BLaER1 treated with 17β-estradiol and CSF1 and Interleukin-3, amounts not matched to agents 10 nM and 100 nM (cell line): ENCODE measurements around the gene POU2F1.
"Not testable (repeated sequence)": the region's sequence is repeated elsewhere in the genome, so short reads cannot be mapped to it uniquely, and the experiment has no call there.

ENCODE experiments used
- H3K27ac ChIP-seq, 11 experiments: shearing (Covaris generic); formaldehyde crosslinking; 2 replicates each; pipeline ENCODE4 v1.8.1; 2022
- H3K27me3 ChIP-seq, 11 experiments: shearing (Covaris generic); formaldehyde crosslinking; 2 replicates each; pipeline ENCODE4 v1.8.1; 2022
- H3K36me3 ChIP-seq, 11 experiments: shearing (Covaris generic); formaldehyde crosslinking; 2 replicates each; pipeline ENCODE4 v1.8.1; 2022
- H3K4me1 ChIP-seq, 10 experiments: shearing (Covaris generic); formaldehyde crosslinking; 2 replicates each; pipeline ENCODE4 v1.8.1; 2022
- H3K4me2 ChIP-seq, 11 experiments: shearing (Covaris generic); formaldehyde crosslinking; 2 replicates each; pipeline ENCODE4 v1.8.1; 2022
- H3K4me3 ChIP-seq, 10 experiments: shearing (Covaris generic); formaldehyde crosslinking; 2 replicates each; pipeline ENCODE4 v1.8.1; 2022
- H3K9ac ChIP-seq, 11 experiments: shearing (Covaris generic); formaldehyde crosslinking; 2 replicates each; pipeline ENCODE4 v1.8.1; 2022
- H3K9me3 ChIP-seq, 11 experiments: shearing (Covaris generic); formaldehyde crosslinking; replicated peaks in 1 of 11; 2 replicates each; pipeline ENCODE4 v1.8.1; 2022
- H4K20me1 ChIP-seq, 11 experiments: shearing (Covaris generic); formaldehyde crosslinking; 2 replicates each; pipeline ENCODE4 v1.8.1; 2022
- Cebpa-rat ChIP-seq, 11 experiments: shearing (Covaris generic); IDR thresholded peaks; 2 replicates each; pipeline ENCODE4 v1.8.1; 2022

POU2F1 gene

DNA sequence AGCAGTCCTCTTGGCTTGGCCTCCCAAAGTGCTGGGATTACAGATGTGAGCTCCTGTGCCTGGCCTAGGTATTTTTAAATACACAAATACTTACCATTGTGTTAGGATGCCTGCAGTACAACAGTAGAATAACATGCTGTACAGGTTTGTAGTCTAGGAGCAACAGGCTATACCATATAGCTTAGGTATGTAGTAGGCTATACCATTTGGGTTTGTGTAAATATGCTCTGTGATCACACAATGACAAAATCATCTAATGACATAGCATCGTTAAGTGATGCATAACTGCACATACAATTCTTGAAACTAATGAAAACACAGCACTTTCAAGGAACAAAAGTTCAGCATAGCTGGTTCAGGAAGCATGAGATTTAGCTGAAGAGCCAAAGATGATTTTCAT, 12.7 kb downstream of the POU2F1 start:
- Histone ChIP-seq H3K4me1 (peaks cover 17 to 42% (median 34%) of the 10 kb centered on the region in 10 experiments), H4K20me1 (peaks cover 0 to 45% (median 0%) of the 10 kb centered on the region in 11 experiments; a peak in 5 of 22 replicates), H3K9ac (no peak overlapping the region), H3K4me2 (peak overlapping the region in 1 of 11 experiments; percentile 6; a peak in 2 of 22 replicates), H3K4me3 (no peak overlapping the region), H3K27ac (no peak overlapping the region), H3K36me3 (0 out of 22 replicates have a peak, but pooled peaks cover 0 to 4% (median 0%) of the 10 kb centered on the region in 11 experiments), H3K27me3 (no peaks in the 10 kb centered on the region), H3K9me3 (no peaks in the 10 kb centered on the region)
- no peak for TF ChIP-seq Cebpa-rat (IDR thresholded peaks at IDR 0.05)

DNA sequence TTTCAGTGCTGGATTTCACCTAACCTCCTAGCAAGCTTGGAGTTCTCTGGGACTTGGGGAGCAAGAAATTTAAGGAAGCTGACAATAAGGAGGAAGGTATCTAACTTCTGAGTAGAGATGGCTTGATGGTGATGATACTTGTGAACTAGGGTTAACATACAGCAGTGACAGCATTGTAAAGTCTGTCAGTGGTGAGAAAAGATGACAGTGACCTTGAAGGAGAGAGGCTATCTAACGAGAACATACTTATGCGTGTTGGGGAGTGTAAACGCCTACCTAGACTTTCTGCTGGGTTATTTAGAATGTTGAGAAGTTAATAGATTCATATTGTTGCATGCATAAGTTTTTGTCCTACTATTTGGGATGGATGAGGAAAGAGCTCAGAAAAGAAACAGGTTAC, 16.3 kb downstream of the POU2F1 start:
- H3K27me3 ChIP-seq = no peaks in the 10 kb centered on the region
- no peak overlapping the region for H3K4me3 ChIP-seq
- no peak overlapping the region for H3K4me2 ChIP-seq
- peaks cover 0 to 51% (median 2%) of the 10 kb centered on the region in 11 experiments; a peak in 6 of 22 replicates for H4K20me1 ChIP-seq
- H3K9me3 ChIP-seq = no peaks in the 10 kb centered on the region
- no peak overlapping the region for H3K9ac ChIP-seq
- no peak overlapping the region for H3K27ac ChIP-seq
- TF ChIP-seq Cebpa-rat (IDR thresholded peaks at IDR 0.05) = no peak
- 0 out of 22 replicates have a peak, but pooled peaks cover 0 to 4% (median 0%) of the 10 kb centered on the region in 11 experiments for H3K36me3 ChIP-seq
- H3K4me1 ChIP-seq = peaks cover 13 to 29% (median 18%) of the 10 kb centered on the region in 10 experiments

DNA sequence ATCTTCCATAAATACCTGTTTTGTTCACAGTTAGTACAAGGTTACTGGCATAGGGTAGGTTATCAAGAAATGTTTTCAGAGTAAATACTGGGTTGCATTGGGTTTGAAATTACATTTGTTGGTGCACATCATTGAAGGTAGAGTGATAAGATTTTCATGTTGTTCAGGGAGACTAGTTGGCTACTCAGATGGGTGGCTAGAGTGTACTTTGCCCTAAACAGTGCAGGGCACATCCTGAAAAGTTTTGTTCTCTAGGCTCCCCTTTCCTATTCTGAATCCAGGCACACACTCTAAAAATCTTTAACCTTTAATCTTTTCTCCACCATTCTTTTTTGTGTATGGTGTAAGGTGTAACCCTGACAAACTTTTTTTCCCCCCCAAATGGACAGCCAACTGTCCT, 18.0 kb downstream of the POU2F1 start:
- Histone ChIP-seq H3K9me3 (peaks cover 0 to 5% (median 2%) of the 10 kb centered on the region in 11 experiments; a peak in 10 of 22 replicates), H3K4me1 (peaks cover 13 to 22% (median 18%) of the 10 kb centered on the region in 10 experiments), H4K20me1 (peaks cover 0 to 48% (median 0%) of the 10 kb centered on the region in 11 experiments; a peak in 4 of 22 replicates), H3K27me3 (no peaks in the 10 kb centered on the region), H3K4me2 (no peak overlapping the region), H3K27ac (no peak overlapping the region), H3K4me3 (no peak overlapping the region), H3K9ac (no peak overlapping the region), H3K36me3 (peaks cover 0 to 5% (median 3%) of the 10 kb centered on the region in 11 experiments; a peak in 8 of 22 replicates)
- no peak for TF ChIP-seq Cebpa-rat (IDR thresholded peaks at IDR 0.05)

DNA sequence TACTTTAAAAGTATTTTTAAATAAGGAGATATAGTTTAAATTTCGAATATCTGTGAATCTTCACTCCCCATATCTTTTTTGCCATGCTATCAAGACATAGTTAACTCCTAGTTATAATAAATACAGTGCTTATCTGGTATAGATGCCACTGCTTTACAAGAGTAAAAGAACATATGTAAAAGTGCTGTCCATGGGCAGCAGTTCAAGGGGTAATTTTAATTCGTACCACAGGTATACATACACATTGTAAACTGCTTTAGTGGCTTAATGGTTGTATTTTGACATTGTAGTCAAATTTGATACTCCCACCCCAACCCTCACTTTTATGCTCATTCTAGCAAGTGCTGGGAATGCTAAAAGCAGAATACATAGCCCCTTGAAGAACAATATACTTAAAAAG, 18.6 kb downstream of the POU2F1 start:
- H3K4me3 ChIP-seq = no peak overlapping the region
- H3K4me1 ChIP-seq = peaks cover 13 to 16% (median 14%) of the 10 kb centered on the region in 10 experiments
- H3K27ac ChIP-seq = no peak overlapping the region
- H3K4me2 ChIP-seq = no peak overlapping the region
- H3K9ac ChIP-seq = no peak overlapping the region
- no peaks in the 10 kb centered on the region for H3K27me3 ChIP-seq
- peaks cover 0 to 10% (median 7%) of the 10 kb centered on the region in 11 experiments; a peak in 9 of 22 replicates for H3K36me3 ChIP-seq
- peaks cover 0 to 10% (median 7%) of the 10 kb centered on the region in 11 experiments; a peak in 11 of 22 replicates for H3K9me3 ChIP-seq
- TF ChIP-seq Cebpa-rat (IDR thresholded peaks at IDR 0.05) = no peak
- H4K20me1 ChIP-seq = peaks cover 0 to 45% (median 0%) of the 10 kb centered on the region in 11 experiments; a peak in 5 of 22 replicates

DNA sequence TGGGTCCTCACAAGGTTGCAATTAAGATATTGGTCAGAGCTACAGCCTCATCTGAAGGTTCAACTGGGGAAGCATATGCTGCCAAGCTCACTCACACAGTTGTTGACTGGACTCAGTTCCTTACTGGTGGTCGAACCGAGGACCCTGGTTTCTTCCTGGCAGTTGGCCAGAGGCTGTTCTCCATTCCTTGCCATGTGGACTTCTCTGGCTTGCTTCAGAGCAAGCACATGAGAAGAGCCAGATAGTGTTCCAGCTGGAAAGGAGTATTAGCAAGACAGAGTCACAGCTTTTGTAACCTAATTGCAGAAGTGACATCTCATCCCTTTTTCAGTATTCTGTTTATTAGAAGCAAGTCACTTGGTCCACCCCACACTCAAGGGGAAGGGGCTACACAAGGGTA, 23.6 kb downstream of the POU2F1 start:
- Histone ChIP-seq H3K4me2 (no peak overlapping the region), H3K9ac (no peak overlapping the region), H3K9me3 (peaks cover 0 to 14% (median 8%) of the 10 kb centered on the region in 11 experiments; a peak in 11 of 22 replicates), H3K4me3 (no peak overlapping the region), H3K4me1 (peaks cover 0 to 20% (median 8%) of the 10 kb centered on the region in 10 experiments; a peak in 8 of 20 replicates), H4K20me1 (peaks cover 0 to 30% (median 0%) of the 10 kb centered on the region in 11 experiments; a peak in 5 of 22 replicates), H3K27ac (no peak overlapping the region), H3K27me3 (no peaks in the 10 kb centered on the region), H3K36me3 (peaks cover 0 to 11% (median 8%) of the 10 kb centered on the region in 11 experiments; a peak in 9 of 22 replicates)
- TF ChIP-seq Cebpa-rat (IDR thresholded peaks at IDR 0.05) = no peak

DNA sequence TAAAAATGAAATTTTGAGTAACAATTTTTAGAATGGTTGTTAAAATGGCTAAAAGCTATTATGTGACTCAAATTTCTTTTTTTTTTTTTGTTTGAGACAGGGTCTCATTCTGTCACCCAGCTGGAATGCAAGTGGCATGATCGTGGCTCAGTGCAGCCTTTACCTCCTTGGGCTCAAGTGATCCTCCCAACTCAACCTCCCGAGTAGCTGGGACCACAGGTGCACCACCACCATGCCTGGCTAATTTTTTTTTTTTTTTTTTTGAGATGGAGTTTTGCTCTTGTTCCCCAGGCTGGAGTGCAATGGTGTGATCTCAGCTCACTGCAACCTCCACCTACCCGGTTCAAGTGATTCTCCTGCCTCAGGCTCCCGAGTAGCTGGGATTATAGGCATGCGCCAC, 24.5 kb downstream of the POU2F1 start:
- not testable (repeated sequence) for H3K27ac ChIP-seq, H3K9ac ChIP-seq, H3K4me2 ChIP-seq, H3K4me3 ChIP-seq, H3K27me3 ChIP-seq
- peaks cover 0 to 14% (median 8%) of the 10 kb centered on the region in 11 experiments; a peak in 11 of 22 replicates for H3K9me3 ChIP-seq
- H3K36me3 ChIP-seq = peaks cover 0 to 11% (median 8%) of the 10 kb centered on the region in 11 experiments; a peak in 9 of 22 replicates
- H4K20me1 ChIP-seq = peaks cover 0 to 28% (median 0%) of the 10 kb centered on the region in 11 experiments; a peak in 5 of 22 replicates
- H3K4me1 ChIP-seq = peaks cover 0 to 22% (median 8%) of the 10 kb centered on the region in 10 experiments; a peak in 8 of 20 replicates

DNA sequence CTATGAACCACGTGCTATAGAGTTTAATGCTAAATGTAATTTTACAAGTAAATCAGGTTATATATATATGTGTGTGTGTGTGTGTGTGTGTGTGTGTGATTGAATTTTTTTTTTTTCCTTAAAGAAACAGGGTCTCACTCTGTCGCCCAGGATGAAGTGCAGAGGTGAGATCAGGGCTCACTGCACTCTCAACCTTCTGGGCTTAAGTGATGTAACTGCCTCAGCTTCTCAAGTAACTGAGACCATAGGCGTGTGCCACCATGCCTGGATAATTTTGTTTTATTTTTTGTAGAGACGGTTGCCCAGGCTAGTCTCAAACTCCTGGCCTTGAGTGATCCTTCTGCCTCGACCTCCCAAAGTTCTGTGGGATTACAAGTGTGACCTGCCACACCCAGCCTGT, 26.3 kb downstream of the POU2F1 start:
- TF ChIP-seq Cebpa-rat (IDR thresholded peaks at IDR 0.05) = no peak
- peaks cover 0 to 14% (median 8%) of the 10 kb centered on the region in 11 experiments; a peak in 11 of 22 replicates for H3K9me3 ChIP-seq
- peaks cover 0 to 29% (median 0%) of the 10 kb centered on the region in 11 experiments; a peak in 4 of 22 replicates for H4K20me1 ChIP-seq
- H3K4me3 ChIP-seq = no peak overlapping the region
- peaks cover 0 to 22% (median 8%) of the 10 kb centered on the region in 10 experiments; a peak in 8 of 20 replicates for H3K4me1 ChIP-seq
- H3K27ac ChIP-seq = no peak overlapping the region
- no peak overlapping the region for H3K9ac ChIP-seq
- peaks cover 0 to 11% (median 8%) of the 10 kb centered on the region in 11 experiments; a peak in 9 of 22 replicates for H3K36me3 ChIP-seq
- H3K27me3 ChIP-seq = no peaks in the 10 kb centered on the region
- H3K4me2 ChIP-seq = no peak overlapping the region

DNA sequence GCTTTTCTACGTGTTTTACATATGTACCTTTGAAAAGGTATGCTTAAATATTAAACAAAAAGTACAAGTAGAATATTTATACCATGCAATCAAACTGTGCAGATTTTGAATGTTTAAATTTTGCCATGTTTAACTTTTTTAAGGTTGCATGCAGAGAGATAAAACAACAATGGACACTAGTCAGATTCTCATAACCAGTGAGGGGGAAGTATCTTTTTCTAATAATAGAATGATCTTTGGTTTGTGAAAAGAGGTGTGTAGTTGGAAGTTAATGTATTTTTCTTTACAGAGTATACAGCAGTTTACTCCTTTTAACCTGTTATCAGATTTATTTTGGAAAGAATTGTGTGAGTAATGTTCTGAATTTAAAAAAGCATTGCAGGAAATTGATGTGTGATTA, 27.1 kb downstream of the POU2F1 start:
- H3K9me3 ChIP-seq = peaks cover 0 to 14% (median 8%) of the 10 kb centered on the region in 11 experiments; a peak in 11 of 22 replicates
- H3K4me2 ChIP-seq = peak overlapping the region in 1 of 11 experiments; percentile 23; a peak in 1 of 22 replicates
- H4K20me1 ChIP-seq = peaks cover 0 to 22% (median 0%) of the 10 kb centered on the region in 11 experiments; a peak in 4 of 22 replicates
- TF ChIP-seq Cebpa-rat (IDR thresholded peaks at IDR 0.05) = no peak
- no peak overlapping the region for H3K27ac ChIP-seq
- no peak overlapping the region for H3K4me3 ChIP-seq
- peaks cover 0 to 11% (median 7%) of the 10 kb centered on the region in 11 experiments; a peak in 9 of 22 replicates for H3K36me3 ChIP-seq
- H3K4me1 ChIP-seq = peaks cover 0 to 22% (median 8%) of the 10 kb centered on the region in 10 experiments; a peak in 10 of 20 replicates
- H3K27me3 ChIP-seq = no peaks in the 10 kb centered on the region
- no peak overlapping the region for H3K9ac ChIP-seq
